Stimulated activated CD4-positive, alpha-beta T cell treated with anti-CD3 and anti-CD28 coated beads, Interleukin-12 subunit alpha, Interleukin-12 subunit beta, amount 100 ng/mL, for 24 hours (primary cell): ENCODE data around the gene SPEM3.

Experiments
- DNase-seq, 2 experiments: peaks; one replicate each; pipeline ENCODE4 v3.0.0-alpha.2; 2020; ENCODE audit warnings: low read depth in 2 of 2

SPEM3 gene

GRCh38 chr17:7428557-7428956 is at the start of gene SPEM3:
Gene SPEM3, plus strand, starts transcription at chr17:7428857. Its CDS starts 46 bp downstream, at chr17:7428903.
- DNase-seq: no peak

GRCh38 chr17:7379134-7379533 is 49.5 kb upstream of the SPEM3 start:
- DNase-seq: no peak

GRCh38 chr17:7380321-7380720 is 48.3 kb upstream of the SPEM3 start:
- no peak for DNase-seq

GRCh38 chr17:7380855-7381683 is 47.6 kb upstream of the SPEM3 start, which contains the start of gene TNK1:
Gene TNK1, plus strand, starts transcription at chr17:7381089. Its CDS starts 1,838 bp downstream, at chr17:7382927.
- no peak for DNase-seq

GRCh38 chr17:7382901-7383300 is 45.8 kb upstream of the SPEM3 start:
- no peak for DNase-seq

- DNase-seq: no peak
These were observed 45.3 kb upstream of the SPEM3 start for GRCh38 chr17:7383371-7383741.

- DNase-seq: peak; percentile 55 to 74
These were observed 44.7 kb upstream of the SPEM3 start for GRCh38 chr17:7383742-7384488.

GRCh38 chr17:7384489-7385081 is 44.1 kb upstream of the SPEM3 start:
- no peak for DNase-seq

GRCh38 chr17:7388856-7389255 is 39.8 kb upstream of the SPEM3 start:
- no peak for DNase-seq

GRCh38 chr17:7389924-7390910 is 38.4 kb upstream of the SPEM3 start:
- no peak for DNase-seq

GRCh38 chr17:7391307-7391706 is 37.4 kb upstream of the SPEM3 start:
- DNase-seq: no peak

- no peak for DNase-seq
These were observed 35.7 kb upstream of the SPEM3 start for GRCh38 chr17:7392696-7393612.

GRCh38 chr17:7393613-7394451 is 34.8 kb upstream of the SPEM3 start:
- peak in 1 of 2 experiments; percentile 53 for DNase-seq

GRCh38 chr17:7394452-7395191 is 34.0 kb upstream of the SPEM3 start, which contains the start of gene PLSCR3:
Gene PLSCR3, minus strand, starts transcription at chr17:7394525. Its CDS starts 415 bp downstream, at chr17:7394110.
- peak; percentile 65 to 83 for DNase-seq

GRCh38 chr17:7396147-7396546 is 32.5 kb upstream of the SPEM3 start:
- DNase-seq: no peak

GRCh38 chr17:7398612-7399011 is 30.0 kb upstream of the SPEM3 start:
- DNase-seq: no peak

- DNase-seq: no peak
These were observed 25.5 kb upstream of the SPEM3 start for GRCh38 chr17:7403043-7403726.

- DNase-seq: no peak
These were observed 25.0 kb upstream of the SPEM3 start for GRCh38 chr17:7403727-7403976.
